Ectodermal cell (in vitro differentiated cells): Measurements from ENCODE around the gene RAPGEF4.
"Not testable (repeated sequence)": the region's sequence is repeated elsewhere in the genome, so short reads cannot be mapped to it uniquely, and the experiment has no call there.

Experiments used
- H3K27ac ChIP-seq: 2 replicates; pipeline ENCODE4 v1.7.0; 2013; ENCODE audit warnings: mild to moderate bottlenecking, low read depth, low read length; ENCODE audit not compliant: insufficient read depth, poor library complexity, severe bottlenecking
- H3K27me3 ChIP-seq: 2 replicates; pipeline ENCODE4 v1.7.0; 2013; ENCODE audit warnings: mild to moderate bottlenecking, low read length; ENCODE audit not compliant: insufficient read depth, control insufficient read depth, poor library complexity, severe bottlenecking
- H3K36me3 ChIP-seq: one replicate; pipeline ENCODE4 v1.7.0; 2013; ENCODE audit warnings: low read length; ENCODE audit not compliant: control insufficient read depth, insufficient read depth
- H3K4me1 ChIP-seq: one replicate; pipeline ENCODE4 v1.7.0; 2013; ENCODE audit warnings: low read length; ENCODE audit not compliant: control insufficient read depth, insufficient read depth
- H3K4me3 ChIP-seq: 2 replicates; pipeline ENCODE4 v1.7.0; 2013; ENCODE audit warnings: low read depth, low read length, control low read depth; ENCODE audit not compliant: insufficient read depth
- H3K9me3 ChIP-seq: 2 replicates; pipeline ENCODE4 v1.7.0; 2013; ENCODE audit warnings: mild to moderate bottlenecking, low read length, moderate library complexity; ENCODE audit not compliant: control insufficient read depth
- WGBS, 2 experiments: methylation state at CpG; one replicate each; pipeline ENCODE4 v1.1.7; 2013; ENCODE audit warnings: missing lambda C conversion rate in 2 of 2; 5-methylcytosine and 5-hydroxymethylcytosine counted together

Gene RAPGEF4

GRCh38 chr2:173027181-173028128 lies 291.8 kb downstream of the RAPGEF4 start:
- Histone ChIP-seq H3K27me3 (no peaks in the 10 kb centered on the region), H3K9me3 (no peaks in the 10 kb centered on the region), H3K27ac (no peak overlapping the region), H3K36me3 (no peaks in the 10 kb centered on the region), H3K4me3 (no peak overlapping the region), H3K4me1 (no peaks in the 10 kb centered on the region)
- WGBS, 2 experiments, result 46 to 47% methylated on average over 8 of the region's 8 CpGs

GRCh38 chr2:173028141-173028540 lies 292.5 kb downstream of the RAPGEF4 start:
- H3K27ac ChIP-seq, result no peak overlapping the region
- H3K4me1 ChIP-seq, result no peaks in the 10 kb centered on the region
- 92 to 100% methylated on average over 1 of the region's 1 CpG for WGBS, 2 experiments
- no peak overlapping the region for H3K4me3 ChIP-seq
- H3K27me3 ChIP-seq, result no peaks in the 10 kb centered on the region
- no peaks in the 10 kb centered on the region for H3K9me3 ChIP-seq
- no peaks in the 10 kb centered on the region for H3K36me3 ChIP-seq

GRCh38 chr2:173028671-173029070 lies 293.0 kb downstream of the RAPGEF4 start:
- H3K27ac ChIP-seq, result no peak overlapping the region
- WGBS, 2 experiments, result 74 to 75% methylated on average over 4 to 5 of the region's 5 CpGs
- no peak overlapping the region for H3K4me3 ChIP-seq
- H3K9me3 ChIP-seq, result no peaks in the 10 kb centered on the region
- no peaks in the 10 kb centered on the region for H3K36me3 ChIP-seq
- no peaks in the 10 kb centered on the region for H3K4me1 ChIP-seq
- no peaks in the 10 kb centered on the region for H3K27me3 ChIP-seq

GRCh38 chr2:173030561-173031490 lies 295.2 kb downstream of the RAPGEF4 start:
- H3K36me3 ChIP-seq, result no peaks in the 10 kb centered on the region
- no peak overlapping the region for H3K27ac ChIP-seq
- no peaks in the 10 kb centered on the region for H3K9me3 ChIP-seq
- H3K4me1 ChIP-seq, result no peaks in the 10 kb centered on the region
- 94 to 95% methylated on average over 7 to 9 of the region's 9 CpGs for WGBS, 2 experiments
- H3K27me3 ChIP-seq, result no peaks in the 10 kb centered on the region
- no peak overlapping the region for H3K4me3 ChIP-seq

DNA sequence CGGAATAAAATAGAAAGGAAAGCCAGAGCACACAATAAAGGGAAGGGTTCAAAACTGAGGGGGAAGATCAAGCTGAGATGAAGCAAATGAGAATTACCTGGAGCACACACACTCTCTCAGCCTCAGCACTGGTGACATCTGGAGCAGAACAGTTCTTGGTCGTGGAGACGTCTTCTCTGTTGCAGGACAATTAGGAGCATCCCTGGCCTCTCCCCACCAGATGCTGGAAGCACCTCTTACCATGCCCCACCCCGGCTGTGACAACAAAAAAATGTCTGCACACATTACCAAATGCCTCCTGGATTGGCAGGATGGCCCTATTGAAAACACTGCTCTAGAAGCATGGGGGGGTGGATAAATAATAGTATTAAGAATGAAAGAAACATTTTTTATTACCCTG lies 296.4 kb downstream of the RAPGEF4 start:
- no peak overlapping the region for H3K27ac ChIP-seq
- no peaks in the 10 kb centered on the region for H3K27me3 ChIP-seq
- no peaks in the 10 kb centered on the region for H3K9me3 ChIP-seq
- H3K4me1 ChIP-seq, result no peaks in the 10 kb centered on the region
- WGBS, 2 experiments, result 89 to 95% methylated on average over 3 to 4 of the region's 4 CpGs
- H3K4me3 ChIP-seq, result no peak overlapping the region
- H3K36me3 ChIP-seq, result no peaks in the 10 kb centered on the region

GRCh38 chr2:173033084-173033483 lies 297.4 kb downstream of the RAPGEF4 start:
- no peaks in the 10 kb centered on the region for H3K36me3 ChIP-seq
- H3K27ac ChIP-seq, result no peak overlapping the region
- 94 to 98% methylated on average over 3 of the region's 3 CpGs for WGBS, 2 experiments
- H3K9me3 ChIP-seq, result no peaks in the 10 kb centered on the region
- H3K27me3 ChIP-seq, result no peaks in the 10 kb centered on the region
- H3K4me1 ChIP-seq, result no peaks in the 10 kb centered on the region
- no peak overlapping the region for H3K4me3 ChIP-seq

DNA sequence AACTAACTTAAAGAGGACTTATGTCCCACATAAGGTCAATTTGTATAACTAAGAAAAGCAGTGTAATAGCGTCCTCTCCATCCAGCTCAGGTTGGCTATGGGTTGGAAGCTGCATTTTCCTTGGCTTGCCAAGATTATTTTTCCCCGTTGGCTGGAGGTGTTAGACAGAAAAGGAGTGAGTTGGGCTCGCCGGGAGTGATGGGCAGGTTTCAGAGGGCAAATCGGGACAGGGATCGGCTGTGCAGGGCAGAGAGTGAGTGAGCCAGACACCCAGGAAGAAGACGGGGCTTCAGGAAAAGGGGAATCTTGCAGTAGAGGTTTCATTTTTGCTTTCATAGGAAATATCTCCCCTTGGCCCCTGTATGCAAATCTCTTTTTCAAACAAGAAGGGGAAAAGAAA lies 298.5 kb downstream of the RAPGEF4 start:
- Histone ChIP-seq H3K36me3 (no peaks in the 10 kb centered on the region), H3K4me3 (no peak overlapping the region), H3K9me3 (no peaks in the 10 kb centered on the region), H3K27ac (no peak overlapping the region), H3K27me3 (no peaks in the 10 kb centered on the region), H3K4me1 (no peaks in the 10 kb centered on the region)
- WGBS, 2 experiments, result 77 to 79% methylated on average over 7 of the region's 7 CpGs

DNA sequence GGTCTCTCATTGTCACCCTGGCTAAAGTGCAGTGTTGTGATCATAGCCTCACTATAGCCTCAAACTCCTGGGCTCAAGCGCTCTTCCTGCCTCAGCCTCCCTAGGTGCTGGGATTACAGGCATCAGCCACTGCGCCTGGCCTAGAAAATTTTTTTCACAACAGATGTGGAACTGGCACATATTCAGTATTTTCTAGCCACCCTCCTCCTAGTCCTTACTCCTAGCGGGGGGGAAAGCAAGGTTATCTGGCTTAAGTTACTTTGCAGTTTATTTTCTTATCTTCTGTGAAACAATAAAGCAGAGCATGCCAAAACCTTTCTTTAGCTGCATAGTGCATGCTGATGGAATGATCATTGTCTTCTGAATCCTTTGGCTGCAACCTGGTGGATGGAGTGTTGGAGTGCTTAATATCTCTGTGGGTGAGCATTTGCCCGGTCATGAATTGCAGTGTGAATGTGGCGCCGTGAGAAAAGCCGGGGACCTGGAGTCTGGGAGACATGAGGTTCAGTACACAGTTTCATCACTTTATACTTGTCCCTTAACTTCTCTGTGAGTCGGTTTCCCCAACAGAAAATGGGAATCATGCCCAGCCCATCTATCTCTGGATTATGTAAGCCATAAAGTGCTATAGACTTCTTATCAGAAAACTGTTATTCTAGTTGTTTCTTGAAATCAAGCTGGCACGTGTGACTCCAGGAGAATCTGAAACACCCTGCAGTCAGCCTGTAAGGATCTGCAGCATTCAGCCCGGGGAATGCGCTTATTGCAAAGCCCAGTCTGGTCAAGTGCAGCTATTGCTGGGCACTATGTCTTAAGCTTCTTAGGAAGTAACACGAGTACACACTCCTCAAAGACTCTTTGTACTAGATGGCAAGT lies 301.8 kb downstream of the RAPGEF4 start:
- H3K4me1 ChIP-seq, result no peaks in the 10 kb centered on the region
- no peak overlapping the region for H3K4me3 ChIP-seq
- H3K36me3 ChIP-seq, result no peaks in the 10 kb centered on the region
- no peaks in the 10 kb centered on the region for H3K9me3 ChIP-seq
- no peak overlapping the region for H3K27ac ChIP-seq
- no peaks in the 10 kb centered on the region for H3K27me3 ChIP-seq
- 90 to 91% methylated on average over 12 of the region's 12 CpGs for WGBS, 2 experiments

GRCh38 chr2:173038257-173038656 lies 302.6 kb downstream of the RAPGEF4 start:
- not testable (repeated sequence) for H3K27me3 ChIP-seq, H3K36me3 ChIP-seq, H3K4me3 ChIP-seq, H3K4me1 ChIP-seq, H3K9me3 ChIP-seq, H3K27ac ChIP-seq
- 88 to 92% methylated on average over 1 to 2 of the region's 2 CpGs for WGBS, 2 experiments
